Omental fat pad (tissue), 4 donors: Measurements from ENCODE around the gene TUBGCP2. TPM values are rescaled to one million over a fixed set of nuclear protein-coding genes. Genes with fewer than 3 reads are reported as not detected.

Experiments
- ATAC-seq: fragments of 150-250 bp; one replicate; pipeline ENCODE4 v1.9.1; 2016; ENCODE audit warnings: mild to moderate bottlenecking, moderate library complexity; ENCODE audit not compliant: low FRiP score
- DNase-seq: peaks from one replicate; pipeline ENCODE4 v3.0.0-alpha.2; 2019; ENCODE audit warnings: low spot score
- total RNA-seq, 4 donors: library from RNA; depleted of rRNA; stranded (reverse); fragments of >200 nt; gene quantifications; one replicate each; pipeline ENCODE4 v1.1.0, GENCODE V29; 2016
- TF ChIP-seq, protein P1 (sequence below), 3 donors: fragments of 450-650 bp; IDR thresholded peaks; one replicate each; pipeline ENCODE4 v1.5.1; 2016 to 2017; ENCODE audit warnings: antibody characterized with exemption in 3 of 3, mild to moderate bottlenecking in 3 of 3, moderate library complexity in 2 of 3

The TUBGCP2 gene
- total RNA-seq, 4 donors from 2014 or later: 29.0 to 44.5 (median 36.3) TPM

DNA sequence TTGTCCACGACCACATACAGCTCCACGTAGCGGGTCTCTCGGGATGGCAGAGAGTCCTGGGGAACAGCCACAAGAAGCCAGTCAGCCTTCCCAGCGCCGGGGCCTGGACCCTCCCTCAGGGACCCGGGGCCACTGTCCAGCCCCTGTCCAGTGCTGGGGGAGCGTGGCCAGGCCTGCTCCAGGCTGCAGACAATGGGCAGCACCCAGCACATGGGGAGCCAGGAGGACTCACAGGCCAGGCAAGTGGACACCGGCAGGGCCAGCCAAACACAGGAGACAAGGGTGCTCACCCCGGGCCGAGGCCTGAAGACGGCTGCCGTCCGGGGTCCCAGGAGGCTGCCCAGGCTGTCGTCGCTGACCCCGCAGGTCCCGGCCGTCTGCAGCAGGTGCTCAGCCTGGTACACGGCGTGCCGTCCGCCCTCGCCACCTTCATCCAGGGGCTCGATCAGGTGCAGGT is 35.7 kb downstream of the TUBGCP2 start:
- TF ChIP-seq, protein P1, sequence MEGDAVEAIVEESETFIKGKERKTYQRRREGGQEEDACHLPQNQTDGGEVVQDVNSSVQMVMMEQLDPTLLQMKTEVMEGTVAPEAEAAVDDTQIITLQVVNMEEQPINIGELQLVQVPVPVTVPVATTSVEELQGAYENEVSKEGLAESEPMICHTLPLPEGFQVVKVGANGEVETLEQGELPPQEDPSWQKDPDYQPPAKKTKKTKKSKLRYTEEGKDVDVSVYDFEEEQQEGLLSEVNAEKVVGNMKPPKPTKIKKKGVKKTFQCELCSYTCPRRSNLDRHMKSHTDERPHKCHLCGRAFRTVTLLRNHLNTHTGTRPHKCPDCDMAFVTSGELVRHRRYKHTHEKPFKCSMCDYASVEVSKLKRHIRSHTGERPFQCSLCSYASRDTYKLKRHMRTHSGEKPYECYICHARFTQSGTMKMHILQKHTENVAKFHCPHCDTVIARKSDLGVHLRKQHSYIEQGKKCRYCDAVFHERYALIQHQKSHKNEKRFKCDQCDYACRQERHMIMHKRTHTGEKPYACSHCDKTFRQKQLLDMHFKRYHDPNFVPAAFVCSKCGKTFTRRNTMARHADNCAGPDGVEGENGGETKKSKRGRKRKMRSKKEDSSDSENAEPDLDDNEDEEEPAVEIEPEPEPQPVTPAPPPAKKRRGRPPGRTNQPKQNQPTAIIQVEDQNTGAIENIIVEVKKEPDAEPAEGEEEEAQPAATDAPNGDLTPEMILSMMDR (IDR thresholded peaks at IDR 0.05): no peak
- no peak for DNase-seq
- no peak for ATAC-seq

DNA sequence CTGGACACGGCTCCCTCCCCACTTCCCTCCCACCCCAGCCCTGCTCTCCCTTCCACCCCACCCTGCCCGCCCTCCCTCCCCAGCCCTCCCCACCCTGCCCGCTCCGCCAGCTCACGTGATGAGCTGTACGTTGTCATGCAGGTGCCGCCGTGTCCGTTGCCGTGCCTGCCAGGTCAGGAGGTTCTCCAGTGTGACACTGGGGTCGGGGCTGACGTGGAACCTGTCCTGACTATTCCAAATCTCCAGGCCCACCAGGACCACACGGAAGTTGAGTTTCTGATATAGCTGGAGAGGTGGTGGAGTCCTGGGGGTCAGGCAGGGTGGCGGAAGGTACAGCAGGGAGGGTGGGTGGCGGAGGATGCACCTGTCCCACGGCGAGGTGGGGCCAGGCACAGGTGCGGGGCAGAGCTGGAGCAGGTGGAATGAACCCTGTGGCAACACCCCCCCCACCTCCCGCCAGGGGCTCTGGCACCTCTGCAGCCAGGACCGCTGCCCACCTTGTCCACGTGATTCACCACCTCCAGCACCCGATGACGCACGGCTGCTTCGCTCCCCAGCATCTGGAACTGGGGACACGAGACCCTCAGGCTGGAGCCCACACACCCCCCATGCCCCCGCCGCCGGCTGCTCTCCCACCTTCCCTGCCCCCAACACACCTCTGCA is 36.2 kb downstream of the TUBGCP2 start:
- TF ChIP-seq, protein P1 (IDR thresholded peaks at IDR 0.05): no peak
- no peak for DNase-seq
- no peak for ATAC-seq

DNA sequence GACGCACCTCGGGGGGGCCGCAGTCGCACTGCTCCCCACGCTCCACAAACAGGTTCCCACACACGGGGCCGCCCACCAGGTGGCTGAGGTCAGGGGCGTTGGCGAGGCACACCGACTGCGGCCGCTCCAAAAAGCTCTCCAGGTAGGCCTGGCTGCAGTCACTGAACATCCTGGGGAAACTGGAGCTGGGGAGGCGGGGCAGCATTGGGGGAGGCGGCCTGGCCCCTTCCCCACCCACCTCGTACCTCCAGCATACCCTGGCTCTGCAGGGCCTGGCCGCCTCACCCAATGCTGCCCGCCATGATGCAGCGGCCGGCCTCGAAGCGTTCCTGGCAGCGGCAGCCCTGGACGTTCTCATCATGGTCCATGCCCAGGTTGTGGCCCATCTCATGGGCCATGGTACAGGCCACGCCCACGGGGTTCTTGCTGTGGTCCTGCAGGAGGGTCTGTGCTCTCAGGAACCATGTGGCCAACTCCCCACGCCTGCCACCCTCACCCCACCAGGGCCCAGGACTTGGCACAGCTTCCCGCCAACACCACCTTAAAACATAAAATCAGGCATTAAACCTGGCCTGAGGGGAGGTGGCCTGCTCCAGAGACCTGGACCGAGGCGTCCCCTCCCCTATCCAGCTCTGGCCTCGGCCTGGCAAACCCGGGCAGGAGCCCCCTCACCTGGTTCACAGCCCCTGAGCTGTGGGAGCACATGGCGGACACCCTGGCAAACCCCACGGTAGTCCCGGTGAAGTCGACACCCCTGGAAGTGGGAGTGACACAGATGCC is 37.0 kb downstream of the TUBGCP2 start:
- ATAC-seq: no peak
- no peak for DNase-seq
- TF ChIP-seq, protein P1 (IDR thresholded peaks at IDR 0.05): no peak

DNA sequence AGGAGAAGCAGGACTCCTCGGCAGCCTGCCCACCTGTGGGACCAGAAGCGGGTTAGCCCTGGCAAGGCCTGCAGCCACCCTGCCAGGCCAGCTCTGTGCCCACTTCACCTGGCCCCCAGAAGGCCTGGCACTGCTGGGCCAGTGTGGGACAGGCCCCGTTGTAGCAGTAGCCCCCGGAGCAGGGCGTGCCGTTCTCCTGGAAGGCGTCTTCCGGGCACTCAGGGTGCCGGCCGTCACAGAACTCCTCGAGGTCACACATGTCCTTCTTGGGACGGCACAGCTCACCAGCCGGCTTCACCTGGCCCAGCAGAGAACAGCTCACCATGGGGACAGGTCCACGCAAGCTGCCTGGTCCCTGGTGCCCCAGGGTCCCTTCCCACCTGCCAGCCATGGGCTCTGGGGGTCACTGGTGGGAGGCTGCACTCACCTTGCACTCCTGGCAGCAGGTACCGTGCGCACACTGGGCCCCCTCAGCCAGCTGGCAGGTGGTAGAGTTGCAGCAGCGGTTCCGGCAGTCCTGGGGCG is 37.8 kb downstream of the TUBGCP2 start:
- DNase-seq: no peak
- no peak for ATAC-seq
- TF ChIP-seq, protein P1 (IDR thresholded peaks at IDR 0.05): no peak

DNA sequence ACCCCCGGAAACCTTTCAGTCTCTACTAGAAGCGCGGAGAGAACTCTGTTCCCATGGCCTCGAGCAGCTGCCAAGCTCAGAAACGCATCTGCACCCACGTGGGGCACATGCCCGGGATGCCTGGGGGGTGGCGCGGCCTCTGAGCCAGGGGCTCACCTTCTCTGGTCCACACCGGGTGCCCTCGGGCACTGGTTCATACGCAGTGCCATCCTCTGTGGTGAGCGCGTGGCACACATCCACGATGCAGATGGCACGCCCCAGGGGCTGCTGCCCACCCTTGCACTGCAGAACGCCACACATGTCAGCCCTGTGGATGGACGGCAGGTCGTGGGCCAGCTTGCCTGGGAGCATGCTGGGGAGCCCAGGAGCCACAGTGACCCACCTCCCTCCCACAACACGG is 38.5 kb downstream of the TUBGCP2 start:
- ATAC-seq (no peak), DNase-seq (no peak)
- TF ChIP-seq, protein P1 (IDR thresholded peaks at IDR 0.05): no peak

DNA sequence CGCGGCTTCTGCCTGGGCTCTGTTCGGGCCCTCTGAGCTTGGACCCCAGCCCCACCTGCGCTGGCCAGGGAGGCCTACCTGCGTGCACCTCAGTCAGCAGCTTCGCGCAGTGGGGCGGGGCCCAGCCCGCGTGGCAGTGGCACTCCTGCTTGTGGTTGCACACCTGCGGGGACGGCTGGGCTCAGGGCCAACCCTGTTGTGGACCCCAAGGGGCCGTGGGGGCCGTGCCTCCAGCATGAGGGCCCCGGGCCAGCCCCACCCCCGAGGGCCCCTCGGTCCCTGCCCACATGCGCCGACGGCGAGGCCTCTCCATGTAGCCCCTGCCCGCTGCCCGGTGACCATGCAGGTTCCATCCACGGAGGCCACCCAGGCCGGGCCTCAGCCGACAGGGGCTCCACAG is 39.3 kb downstream of the TUBGCP2 start:
- no peak for DNase-seq
- TF ChIP-seq, protein P1 (IDR thresholded peaks at IDR 0.05): no peak
- no peak for ATAC-seq
